Activated CD8-positive, alpha-beta memory T cell treated with anti-CD3 and anti-CD28 coated beads, Interleukin-2, amount 50 U/mL, for 1 hour (primary cell): ENCODE measurements around the gene SNX33.
A peak's percentile ranks its signal among the peaks of the same experiment; 100 is the strongest.
"Not testable (repeated sequence)": the region's sequence is repeated elsewhere in the genome, so short reads cannot be mapped to it uniquely, and the experiment has no call there.

Experiments used
- DNase-seq: peaks from one replicate; pipeline ENCODE4 v3.0.0-alpha.2; 2020; ENCODE audit errors: extremely low read depth

The SNX33 gene

GRCh38 chr15:75647370-75648155 lies at the start of gene SNX33:
Gene SNX33 (plus strand): TSS chr15:75647912. CDS start chr15:75649103, 1,191 bp downstream.
- peak; percentile 43 for DNase-seq

GRCh38 chr15:75598361-75598760 lies 49.4 kb upstream of the SNX33 start:
- no peak for DNase-seq

GRCh38 chr15:75599401-75599800 lies 48.3 kb upstream of the SNX33 start:
- no peak for DNase-seq

GRCh38 chr15:75606026-75606425 lies 41.7 kb upstream of the SNX33 start:
- no peak for DNase-seq

GRCh38 chr15:75606711-75607699 lies 40.7 kb upstream of the SNX33 start:
- DNase-seq, result no peak

GRCh38 chr15:75616766-75617165 lies 30.9 kb upstream of the SNX33 start:
- no peak for DNase-seq

GRCh38 chr15:75620058-75620820 lies 27.5 kb upstream of the SNX33 start:
- no peak for DNase-seq

- no peak for DNase-seq
Measured at GRCh38 chr15:75620841-75621391, 26.8 kb upstream of the SNX33 start.

GRCh38 chr15:75622505-75622904 lies 25.2 kb upstream of the SNX33 start:
- no peak for DNase-seq

GRCh38 chr15:75625542-75626347 lies 22.0 kb upstream of the SNX33 start, which contains the start of gene SNUPN:
Gene SNUPN (minus strand): TSS chr15:75625725. CDS start chr15:75621051, 4,674 bp downstream.
- peak; percentile 76 for DNase-seq

GRCh38 chr15:75631935-75632334 lies 15.8 kb upstream of the SNX33 start:
- DNase-seq, result no peak

GRCh38 chr15:75633922-75634321 lies 13.8 kb upstream of the SNX33 start:
- not testable (repeated sequence) for DNase-seq

GRCh38 chr15:75636026-75636425 lies 11.7 kb upstream of the SNX33 start:
- DNase-seq, result no peak

- no peak for DNase-seq
Measured at GRCh38 chr15:75637245-75638009, 10.3 kb upstream of the SNX33 start.

- DNase-seq, result no peak
Measured at GRCh38 chr15:75639191-75639708, 8.5 kb upstream of the SNX33 start.

GRCh38 chr15:75639709-75640482 lies 7.8 kb upstream of the SNX33 start, which contains the start of gene IMP3:
Gene IMP3 (minus strand): TSS chr15:75640224. CDS start chr15:75640168, 56 bp downstream.
- peak; percentile 77 for DNase-seq

- DNase-seq, result no peak
Measured at GRCh38 chr15:75640483-75641178, 7.1 kb upstream of the SNX33 start.

GRCh38 chr15:75641179-75641503 lies 6.6 kb upstream of the SNX33 start:
- no peak for DNase-seq
